ENCODE results near the gene TMED6.
"Not testable (repeated sequence)": the region's sequence is repeated elsewhere in the genome, so short reads cannot be mapped to it uniquely, and the experiment has no call there.

Gene TMED6

GRCh38 chr16:69307091-69307490 lies 44.5 kb downstream of the TMED6 start:
- no peaks in the 10 kb centered on the region for H3K9me3 ChIP-seq (ENCODE audit: control insufficient read depth, low read length)
- peaks cover 5% of the 10 kb centered on the region for H3K4me1 ChIP-seq (ENCODE audit: control insufficient read depth, insufficient read depth, low read length, poor library complexity, severe bottlenecking)
- no peaks in the 10 kb centered on the region for H3K27me3 ChIP-seq (replicated peaks; ENCODE audit: control insufficient read depth, insufficient read depth, low read length, poor library complexity, severe bottlenecking)
- DNase-seq: no peak
- no peak overlapping the region for H3K4me3 ChIP-seq (ENCODE audit: insufficient read depth, low read depth, low read length, poor library complexity, severe bottlenecking)
- no peaks in the 10 kb centered on the region for H3K36me3 ChIP-seq (ENCODE audit: control insufficient read depth, insufficient read depth, low read length)
- no peak overlapping the region for H3K27ac ChIP-seq (ENCODE audit: insufficient read depth, low read length, poor library complexity, severe bottlenecking)

- peaks cover 1% of the 10 kb centered on the region for H3K36me3 ChIP-seq (ENCODE audit: control insufficient read depth, insufficient read depth, low read length)
- no peaks in the 10 kb centered on the region for H3K9me3 ChIP-seq (ENCODE audit: control insufficient read depth, low read length)
- H3K27me3 ChIP-seq (replicated peaks; ENCODE audit: control insufficient read depth, insufficient read depth, low read length, poor library complexity, severe bottlenecking): no peaks in the 10 kb centered on the region
- H3K27ac ChIP-seq (ENCODE audit: insufficient read depth, low read length, poor library complexity, severe bottlenecking): no peak overlapping the region
- H3K4me1 ChIP-seq (ENCODE audit: control insufficient read depth, insufficient read depth, low read length, poor library complexity, severe bottlenecking): no peaks in the 10 kb centered on the region
- no peak for DNase-seq
- H3K4me3 ChIP-seq (ENCODE audit: insufficient read depth, low read depth, low read length, poor library complexity, severe bottlenecking): no peak overlapping the region
These were observed 45.6 kb downstream of the TMED6 start for GRCh38 chr16:69306031-69306430.

- no peak overlapping the region for H3K4me3 ChIP-seq (ENCODE audit: insufficient read depth, low read depth, low read length, poor library complexity, severe bottlenecking)
- DNase-seq: no peak
- no peaks in the 10 kb centered on the region for H3K9me3 ChIP-seq (ENCODE audit: control insufficient read depth, low read length)
- no peaks in the 10 kb centered on the region for H3K4me1 ChIP-seq (ENCODE audit: control insufficient read depth, insufficient read depth, low read length, poor library complexity, severe bottlenecking)
- no peaks in the 10 kb centered on the region for H3K27me3 ChIP-seq (replicated peaks; ENCODE audit: control insufficient read depth, insufficient read depth, low read length, poor library complexity, severe bottlenecking)
- peaks cover 14% of the 10 kb centered on the region for H3K36me3 ChIP-seq (ENCODE audit: control insufficient read depth, insufficient read depth, low read length)
- H3K27ac ChIP-seq (ENCODE audit: insufficient read depth, low read length, poor library complexity, severe bottlenecking): no peak overlapping the region
These were observed 49.3 kb downstream of the TMED6 start for GRCh38 chr16:69302301-69302700.

- DNase-seq: no peak
- no peak overlapping the region for H3K27ac ChIP-seq (ENCODE audit: insufficient read depth, low read length, poor library complexity, severe bottlenecking)
- no peak overlapping the region for H3K4me3 ChIP-seq (ENCODE audit: insufficient read depth, low read depth, low read length, poor library complexity, severe bottlenecking)
- H3K36me3 ChIP-seq (ENCODE audit: control insufficient read depth, insufficient read depth, low read length): peaks cover 14% of the 10 kb centered on the region
- H3K4me1 ChIP-seq (ENCODE audit: control insufficient read depth, insufficient read depth, low read length, poor library complexity, severe bottlenecking): no peaks in the 10 kb centered on the region
- no peaks in the 10 kb centered on the region for H3K27me3 ChIP-seq (replicated peaks; ENCODE audit: control insufficient read depth, insufficient read depth, low read length, poor library complexity, severe bottlenecking)
- no peaks in the 10 kb centered on the region for H3K9me3 ChIP-seq (ENCODE audit: control insufficient read depth, low read length)
These were observed 49.7 kb downstream of the TMED6 start for GRCh38 chr16:69301861-69302260.

GRCh38 chr16:69301187-69301586 lies 50.4 kb downstream of the TMED6 start:
- Histone ChIP-seq H3K4me1 (ENCODE audit: control insufficient read depth, insufficient read depth, low read length, poor library complexity, severe bottlenecking) (no peaks in the 10 kb centered on the region), H3K27me3 (replicated peaks; ENCODE audit: control insufficient read depth, insufficient read depth, low read length, poor library complexity, severe bottlenecking) (no peaks in the 10 kb centered on the region), H3K36me3 (ENCODE audit: control insufficient read depth, insufficient read depth, low read length) (peaks cover 14% of the 10 kb centered on the region), H3K27ac (ENCODE audit: insufficient read depth, low read length, poor library complexity, severe bottlenecking) (no peak overlapping the region), H3K4me3 (ENCODE audit: insufficient read depth, low read depth, low read length, poor library complexity, severe bottlenecking) (no peak overlapping the region), H3K9me3 (ENCODE audit: control insufficient read depth, low read length) (no peaks in the 10 kb centered on the region)
- DNase-seq: no peak

GRCh38 chr16:69298261-69298660 lies 53.3 kb downstream of the TMED6 start:
- H3K27me3 ChIP-seq (replicated peaks; ENCODE audit: control insufficient read depth, insufficient read depth, low read length, poor library complexity, severe bottlenecking): no peaks in the 10 kb centered on the region
- no peak for DNase-seq

GRCh38 chr16:69296771-69297170 lies 54.8 kb downstream of the TMED6 start:
- H3K27me3 ChIP-seq (replicated peaks; ENCODE audit: control insufficient read depth, insufficient read depth, low read length, poor library complexity, severe bottlenecking); H3K9me3 ChIP-seq (ENCODE audit: control insufficient read depth, low read length); H3K27ac ChIP-seq (ENCODE audit: insufficient read depth, low read length, poor library complexity, severe bottlenecking); H3K4me1 ChIP-seq (ENCODE audit: control insufficient read depth, insufficient read depth, low read length, poor library complexity, severe bottlenecking); DNase-seq; H3K4me3 ChIP-seq (ENCODE audit: insufficient read depth, low read depth, low read length, poor library complexity, severe bottlenecking): not testable (repeated sequence)
- peaks cover 14% of the 10 kb centered on the region for H3K36me3 ChIP-seq (ENCODE audit: control insufficient read depth, insufficient read depth, low read length)

More at GRCh38 chr16:69298261-69298660, 53.3 kb downstream of the TMED6 start:
- Histone ChIP-seq H3K9me3 (ENCODE audit: control insufficient read depth, low read length) (no peaks in the 10 kb centered on the region), H3K36me3 (ENCODE audit: control insufficient read depth, insufficient read depth, low read length) (peaks cover 14% of the 10 kb centered on the region), H3K27ac (ENCODE audit: insufficient read depth, low read length, poor library complexity, severe bottlenecking) (no peak overlapping the region), H3K4me1 (ENCODE audit: control insufficient read depth, insufficient read depth, low read length, poor library complexity, severe bottlenecking) (no peaks in the 10 kb centered on the region), H3K4me3 (ENCODE audit: insufficient read depth, low read depth, low read length, poor library complexity, severe bottlenecking) (no peak overlapping the region)

GRCh38 chr16:69294051-69294450 lies 57.5 kb downstream of the TMED6 start:
- Histone ChIP-seq H3K36me3 (ENCODE audit: control insufficient read depth, insufficient read depth, low read length) (no peaks in the 10 kb centered on the region), H3K27ac (ENCODE audit: insufficient read depth, low read length, poor library complexity, severe bottlenecking) (no peak overlapping the region), H3K4me3 (ENCODE audit: insufficient read depth, low read depth, low read length, poor library complexity, severe bottlenecking) (no peak overlapping the region), H3K9me3 (ENCODE audit: control insufficient read depth, low read length) (no peaks in the 10 kb centered on the region), H3K4me1 (ENCODE audit: control insufficient read depth, insufficient read depth, low read length, poor library complexity, severe bottlenecking) (no peaks in the 10 kb centered on the region), H3K27me3 (replicated peaks; ENCODE audit: control insufficient read depth, insufficient read depth, low read length, poor library complexity, severe bottlenecking) (no peaks in the 10 kb centered on the region)
- DNase-seq: no peak

GRCh38 chr16:69293401-69293800 lies 58.2 kb downstream of the TMED6 start:
- no peak for DNase-seq
- no peak overlapping the region for H3K4me3 ChIP-seq (ENCODE audit: insufficient read depth, low read depth, low read length, poor library complexity, severe bottlenecking)
- H3K36me3 ChIP-seq (ENCODE audit: control insufficient read depth, insufficient read depth, low read length): no peaks in the 10 kb centered on the region
- H3K9me3 ChIP-seq (ENCODE audit: control insufficient read depth, low read length): no peaks in the 10 kb centered on the region
- no peaks in the 10 kb centered on the region for H3K4me1 ChIP-seq (ENCODE audit: control insufficient read depth, insufficient read depth, low read length, poor library complexity, severe bottlenecking)
- no peak overlapping the region for H3K27ac ChIP-seq (ENCODE audit: insufficient read depth, low read length, poor library complexity, severe bottlenecking)
- no peaks in the 10 kb centered on the region for H3K27me3 ChIP-seq (replicated peaks; ENCODE audit: control insufficient read depth, insufficient read depth, low read length, poor library complexity, severe bottlenecking)
